ENCODE data around the gene MEPCE. TPM values are rescaled to one million over a fixed set of nuclear protein-coding genes. Genes with fewer than 3 reads are reported as not detected.

The MEPCE gene
- total and polyA plus RNA-seq, 9 of the 15 experiments (the other 6 are each of a cell fraction or from before 2014, with no cell fraction given): 10.9 to 76.3 (median 44.1) TPM

- TF ChIP-seq THRA (IDR thresholded peaks at IDR 0.05) (no peak), PCBP2 (IDR thresholded peaks at IDR 0.05; ENCODE audit: low read depth, low read length, poor library complexity, severe bottlenecking) (no peak), IRF9 (tag; IDR thresholded peaks at IDR 0.05) (no peak), MAFF (IDR thresholded peaks at IDR 0.05; ENCODE audit: low read length) (peak; percentile 59; the same call in 1 of the 2 replicates), ZNF75A (CRISPR knock-in tag; IDR thresholded peaks at IDR 0.05) (no peak; the same call in 1 of the 2 replicates), ZNF780A (CRISPR knock-in tag; IDR thresholded peaks at IDR 0.05) (no peak), PRPF4 (IDR thresholded peaks at IDR 0.05; ENCODE audit: insufficient read depth, low read depth, low read length, poor library complexity, severe bottlenecking) (no peak), SUPT5H (IDR thresholded peaks at IDR 0.05) (peak; percentile 95), FOXP1 (CRISPR knock-in tag; IDR thresholded peaks at IDR 0.05) (peak; percentile 46; the same call in 1 of the 2 replicates), ETV6 (IDR thresholded peaks at IDR 0.05; ENCODE audit: borderline replicate concordance in 1 of 2, low read depth in 2 of 2, low read length in 1 of 2) (no peak; a peak in 2 of 4 replicates), ETV6 (CRISPR knock-in tag; IDR thresholded peaks at IDR 0.05; ENCODE audit: borderline replicate concordance) (no peak), HDGF (IDR thresholded peaks at IDR 0.05) (no peak), ZNF232 (CRISPR knock-in tag; IDR thresholded peaks at IDR 0.05) (0 out of 2 replicates have a peak, but pooled peaks have one; percentile 53), ATF3 (IDR thresholded peaks at IDR 0.05) (peak; percentile 56; the same call in 1 of the 2 replicates), ATF3 (CRISPR knock-in tag; conservative IDR thresholded peaks at IDR 0.05) (peak; percentile 37), PHF21A (IDR thresholded peaks at IDR 0.05; ENCODE audit: borderline replicate concordance, low read depth) (no peak), ZKSCAN1 (IDR thresholded peaks at IDR 0.05; ENCODE audit: low read depth, low read length) (no peak), ZBTB8A (IDR thresholded peaks at IDR 0.05; ENCODE audit: partially characterized antibody) (no peak), TEAD4 (IDR thresholded peaks at IDR 0.05; ENCODE audit: low read length) (no peak), TEAD4 (CRISPR knock-in tag; IDR thresholded peaks at IDR 0.05; ENCODE audit: borderline replicate concordance) (no peak), BRF1 (IDR thresholded peaks at IDR 0.05; ENCODE audit: borderline replicate concordance, extremely low read depth, insufficient read length) (no peak), DNMT1 (IDR thresholded peaks at IDR 0.05) (no peak), SNIP1 (IDR thresholded peaks at IDR 0.05; ENCODE audit: low read depth) (no peak), TCF3 (CRISPR knock-in tag; IDR thresholded peaks at IDR 0.05) (no peak; the same call in 1 of the 2 replicates), TARDBP (IDR thresholded peaks at IDR 0.05) (no peak), NBN (IDR thresholded peaks at IDR 0.05; ENCODE audit: low read depth) (peak; percentile 54), HOXB6 (CRISPR knock-in tag; IDR thresholded peaks at IDR 0.05; ENCODE audit: borderline replicate concordance) (no peak)
- TF ChIP-seq, protein P1, sequence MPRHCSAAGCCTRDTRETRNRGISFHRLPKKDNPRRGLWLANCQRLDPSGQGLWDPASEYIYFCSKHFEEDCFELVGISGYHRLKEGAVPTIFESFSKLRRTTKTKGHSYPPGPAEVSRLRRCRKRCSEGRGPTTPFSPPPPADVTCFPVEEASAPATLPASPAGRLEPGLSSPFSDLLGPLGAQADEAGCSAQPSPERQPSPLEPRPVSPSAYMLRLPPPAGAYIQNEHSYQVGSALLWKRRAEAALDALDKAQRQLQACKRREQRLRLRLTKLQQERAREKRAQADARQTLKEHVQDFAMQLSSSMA (CRISPR knock-in tag; IDR thresholded peaks at IDR 0.05): no peak
These were observed 529 bp upstream of the MEPCE start (continued) for GRCh38 chr7:100428967-100429636.
